GM06990 (cell line): Measurements from ENCODE around the gene RAB40A.

ENCODE experiments used
- DNase-seq: peaks from one replicate; pipeline ENCODE4 v3.0.0-alpha.2; 2011; ENCODE audit not compliant: insufficient read length; ENCODE audit errors: extremely low read depth
- H3K27me3 ChIP-seq: replicated peaks from 2 replicates; pipeline ENCODE4 v1.6.0; 2011; ENCODE audit warnings: low read length; ENCODE audit not compliant: control insufficient read depth, insufficient read depth
- H3K36me3 ChIP-seq: 2 replicates; pipeline ENCODE4 v1.5.1; 2011; ENCODE audit warnings: low read length; ENCODE audit not compliant: control insufficient read depth, insufficient read depth
- H3K4me3 ChIP-seq: replicated peaks from 2 replicates; pipeline ENCODE4 v1.5.1; 2011; ENCODE audit warnings: low read depth, mild to moderate bottlenecking, control low read depth, low read length
- TF ChIP-seq, protein P1 (sequence below): IDR thresholded peaks from 2 replicates; pipeline ENCODE4 v1.5.1; 2011; ENCODE audit warnings: low read length, control low read depth, mild to moderate bottlenecking, inconsistent platforms; ENCODE audit not compliant: insufficient read depth, poor library complexity, severe bottlenecking

Gene RAB40A

GRCh38 chrX:103453655-103454054 lies 65.6 kb downstream of the RAB40A start:
- Histone ChIP-seq H3K27me3 (no peaks in the 10 kb centered on the region), H3K4me3 (no peak overlapping the region), H3K36me3 (no peaks in the 10 kb centered on the region)
- TF ChIP-seq, protein P1, sequence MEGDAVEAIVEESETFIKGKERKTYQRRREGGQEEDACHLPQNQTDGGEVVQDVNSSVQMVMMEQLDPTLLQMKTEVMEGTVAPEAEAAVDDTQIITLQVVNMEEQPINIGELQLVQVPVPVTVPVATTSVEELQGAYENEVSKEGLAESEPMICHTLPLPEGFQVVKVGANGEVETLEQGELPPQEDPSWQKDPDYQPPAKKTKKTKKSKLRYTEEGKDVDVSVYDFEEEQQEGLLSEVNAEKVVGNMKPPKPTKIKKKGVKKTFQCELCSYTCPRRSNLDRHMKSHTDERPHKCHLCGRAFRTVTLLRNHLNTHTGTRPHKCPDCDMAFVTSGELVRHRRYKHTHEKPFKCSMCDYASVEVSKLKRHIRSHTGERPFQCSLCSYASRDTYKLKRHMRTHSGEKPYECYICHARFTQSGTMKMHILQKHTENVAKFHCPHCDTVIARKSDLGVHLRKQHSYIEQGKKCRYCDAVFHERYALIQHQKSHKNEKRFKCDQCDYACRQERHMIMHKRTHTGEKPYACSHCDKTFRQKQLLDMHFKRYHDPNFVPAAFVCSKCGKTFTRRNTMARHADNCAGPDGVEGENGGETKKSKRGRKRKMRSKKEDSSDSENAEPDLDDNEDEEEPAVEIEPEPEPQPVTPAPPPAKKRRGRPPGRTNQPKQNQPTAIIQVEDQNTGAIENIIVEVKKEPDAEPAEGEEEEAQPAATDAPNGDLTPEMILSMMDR, result no peak
- DNase-seq, result no peak
